WTC11 (cell line): ENCODE measurements around the gene CD300LG. TPM values are rescaled to one million over a fixed set of nuclear protein-coding genes. Genes with fewer than 3 reads are reported as not detected.

Experiments
- ATAC-seq: fragments of 200-7000 bp; cut with Tn5 transposase; 2 replicates; pipeline ENCODE4 v1.10.0; 2021; ENCODE audit warnings: mild to moderate bottlenecking, moderate library complexity
- CTCF ChIA-PET: fragments of 300-600 bp; sonication (Branson Sonifier 250); formaldehyde crosslinking; loops from one replicate; lab custom pipeline; 2021; ENCODE audit warnings: antibody characterized with exemption; lab: Charles Lee
- POLR2A ChIA-PET: fragments of 350-600 bp; sonication (Branson Sonifier 250); formaldehyde crosslinking; loops from one replicate; lab custom pipeline; 2021; ENCODE audit warnings: antibody characterized with exemption; lab: Charles Lee
- DNase-seq: peaks from one replicate; pipeline ENCODE4 v3.0.0; 2021; ENCODE audit warnings: low spot score
- H3K27ac Mint-ChIP-seq: 2 replicates; pipeline ENCODE4 v1.8.0; 2021; ENCODE audit warnings: mixed read lengths
- H3K27me3 Mint-ChIP-seq: 2 replicates; pipeline ENCODE4 v1.8.0; 2021; ENCODE audit warnings: low read depth, mild to moderate bottlenecking, moderate library complexity, mixed read lengths
- H3K36me3 Mint-ChIP-seq: 2 replicates; pipeline ENCODE4 v1.8.0; 2021; ENCODE audit warnings: mixed read lengths
- H3K4me1 Mint-ChIP-seq: 2 replicates; pipeline ENCODE4 v1.8.0; 2022; ENCODE audit warnings: mixed read lengths
- H3K4me3 Mint-ChIP-seq: 2 replicates; pipeline ENCODE4 v1.8.0; 2021; ENCODE audit warnings: mild to moderate bottlenecking, moderate library complexity, mixed read lengths
- H3K9me3 Mint-ChIP-seq: 2 replicates; pipeline ENCODE4 v1.8.0; 2021; ENCODE audit warnings: mixed read lengths
- CREB1 ChIP-seq: sonication (generic); formaldehyde crosslinking; IDR thresholded peaks from 2 replicates; pipeline ENCODE4 v1.8.0; 2023; ENCODE audit warnings: mild to moderate bottlenecking, missing genetic modification reagents
- CREM ChIP-seq: sonication (generic); formaldehyde crosslinking; IDR thresholded peaks from 2 replicates; pipeline ENCODE4 v1.8.1; 2022; ENCODE audit warnings: mild to moderate bottlenecking, missing genetic modification reagents, moderate library complexity
- ELF4 ChIP-seq: sonication (generic); formaldehyde crosslinking; IDR thresholded peaks from 2 replicates; pipeline ENCODE4 v1.8.1; 2022; ENCODE audit warnings: low read depth, mild to moderate bottlenecking, moderate library complexity, missing genetic modification reagents
- ETV6 ChIP-seq: sonication (generic); formaldehyde crosslinking; IDR thresholded peaks from 2 replicates; pipeline ENCODE4 v1.8.1; 2022; ENCODE audit warnings: mild to moderate bottlenecking, missing genetic modification reagents
- FOXK1 ChIP-seq: sonication (generic); formaldehyde crosslinking; IDR thresholded peaks from 2 replicates; pipeline ENCODE4 v1.8.0; 2022; ENCODE audit warnings: mild to moderate bottlenecking, moderate library complexity, missing genetic modification reagents
- KAT7 ChIP-seq: sonication (generic); formaldehyde crosslinking; IDR thresholded peaks from 2 replicates; pipeline ENCODE4 v1.8.1; 2023; ENCODE audit warnings: missing genetic modification reagents, mild to moderate bottlenecking, borderline replicate concordance
- MYBL2 ChIP-seq: sonication (generic); formaldehyde crosslinking; IDR thresholded peaks from 2 replicates; pipeline ENCODE4 v1.8.1; 2023; ENCODE audit warnings: mild to moderate bottlenecking, moderate library complexity, missing genetic modification reagents
- RORB ChIP-seq: fragments of 250-450 bp; sonication (Bioruptor Pico); IDR thresholded peaks from 2 replicates; pipeline ENCODE4 v1.9.0; 2021; ENCODE audit warnings: mild to moderate bottlenecking
- TEAD4 ChIP-seq: sonication (generic); formaldehyde crosslinking; IDR thresholded peaks from 2 replicates; pipeline ENCODE4 v1.8.0; 2022; ENCODE audit warnings: mild to moderate bottlenecking, missing genetic modification reagents
- ZBTB21 ChIP-seq: sonication (generic); formaldehyde crosslinking; IDR thresholded peaks from 2 replicates; pipeline ENCODE4 v1.8.1; 2023; ENCODE audit warnings: mild to moderate bottlenecking, missing genetic modification reagents, borderline replicate concordance
- ZNF219 ChIP-seq: sonication (generic); formaldehyde crosslinking; IDR thresholded peaks from 2 replicates; pipeline ENCODE4 v1.8.0; 2023; ENCODE audit warnings: missing genetic modification reagents, mild to moderate bottlenecking, borderline replicate concordance
- ZNF263 ChIP-seq: sonication (generic); formaldehyde crosslinking; IDR thresholded peaks from 2 replicates; pipeline ENCODE4 v1.8.1; 2022; ENCODE audit warnings: low read depth, mild to moderate bottlenecking, moderate library complexity, missing genetic modification reagents
- ZNF423 ChIP-seq: fragments of 250-450 bp; sonication (Bioruptor Pico); IDR thresholded peaks from 2 replicates; pipeline ENCODE4 v2.1.2; 2022; ENCODE audit warnings: mild to moderate bottlenecking, moderate library complexity
- total RNA-seq: library from RNA; stranded (reverse); gene quantifications from 3 replicates; pipeline ENCODE4 v1.2.3, GENCODE V29; 2021
- TF ChIP-seq, protein P1 (sequence below): sonication (generic); formaldehyde crosslinking; IDR thresholded peaks from 2 replicates; pipeline ENCODE4 v1.8.0; 2023; ENCODE audit warnings: missing genetic modification reagents, mild to moderate bottlenecking, borderline replicate concordance
- TF ChIP-seq, protein P2 (sequence below): fragments of 250-450 bp; sonication (Bioruptor Pico); IDR thresholded peaks from 2 replicates; pipeline ENCODE4 v1.9.0; 2021; ENCODE audit warnings: mild to moderate bottlenecking
- TF ChIP-seq, protein P3 (sequence below): sonication (generic); formaldehyde crosslinking; conservative IDR thresholded peaks from 2 replicates; pipeline ENCODE4 v1.8.1; 2022; ENCODE audit warnings: mild to moderate bottlenecking, missing genetic modification reagents
- TF ChIP-seq, protein P4 (sequence below): sonication (generic); formaldehyde crosslinking; IDR thresholded peaks from 2 replicates; pipeline ENCODE4 v1.8.0; 2022; ENCODE audit warnings: mild to moderate bottlenecking, missing genetic modification reagents
- TF ChIP-seq, protein P5 (sequence below): sonication (generic); formaldehyde crosslinking; IDR thresholded peaks from 2 replicates; pipeline ENCODE4 v1.8.1; 2022; ENCODE audit warnings: low read depth, mild to moderate bottlenecking, moderate library complexity, missing genetic modification reagents, borderline replicate concordance
- TF ChIP-seq, protein P6 (sequence below): fragments of 250-450 bp; sonication (Bioruptor Pico); IDR thresholded peaks from 2 replicates; pipeline ENCODE4 v1.9.0; 2021; ENCODE audit warnings: moderate library complexity, mild to moderate bottlenecking, inconsistent platforms, borderline replicate concordance
- TF ChIP-seq, protein P7 (sequence below): sonication (generic); formaldehyde crosslinking; IDR thresholded peaks from 2 replicates; pipeline ENCODE4 v1.8.0; 2022; ENCODE audit warnings: mild to moderate bottlenecking, missing genetic modification reagents
- TF ChIP-seq, protein P8 (sequence below): sonication (generic); formaldehyde crosslinking; IDR thresholded peaks from 2 replicates; pipeline ENCODE4 v1.8.1; 2023; ENCODE audit warnings: mild to moderate bottlenecking, missing genetic modification reagents, moderate library complexity
- TF ChIP-seq, protein P9 (sequence below): sonication (generic); formaldehyde crosslinking; IDR thresholded peaks from 2 replicates; pipeline ENCODE4 v1.8.1; 2022; ENCODE audit warnings: mild to moderate bottlenecking, moderate library complexity, missing genetic modification reagents

The CD300LG gene
- total RNA-seq, 1 experiment from 2014 or later = not detected

DNA sequence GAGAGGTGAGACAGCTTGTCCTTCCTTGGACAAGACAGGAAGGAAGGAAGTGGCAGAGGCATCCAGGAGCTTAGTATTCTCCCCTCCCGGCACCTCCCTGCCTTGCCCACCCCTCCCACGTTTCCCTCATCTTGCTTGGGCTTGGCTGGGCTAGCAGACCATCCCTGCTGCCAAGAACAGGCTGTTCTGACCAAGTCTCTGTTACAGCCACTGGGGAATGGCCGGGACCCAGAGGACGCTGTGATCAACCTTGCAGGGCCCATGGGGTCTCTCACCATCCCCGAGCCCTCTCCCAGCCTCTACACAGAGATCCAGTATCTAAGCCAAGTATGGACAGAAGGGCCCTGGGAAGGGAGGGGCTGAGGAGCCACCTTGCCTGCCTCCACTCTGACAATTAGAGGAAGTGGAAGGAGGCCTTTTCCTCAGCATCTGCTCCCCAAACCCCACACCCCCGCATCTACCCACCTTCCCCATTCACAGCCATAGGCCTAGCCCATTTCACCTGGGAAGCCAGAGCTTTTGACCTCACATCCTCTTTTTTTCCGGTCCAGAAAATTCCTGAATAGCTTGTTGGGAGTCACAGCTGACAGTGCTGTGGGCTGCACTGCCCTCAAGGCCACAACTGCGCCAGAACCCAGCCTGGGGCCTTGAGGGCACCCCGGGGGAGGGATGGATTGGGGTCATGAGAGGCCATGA is 14.1 kb downstream of the CD300LG start (continued):
- TF ChIP-seq, protein P1, sequence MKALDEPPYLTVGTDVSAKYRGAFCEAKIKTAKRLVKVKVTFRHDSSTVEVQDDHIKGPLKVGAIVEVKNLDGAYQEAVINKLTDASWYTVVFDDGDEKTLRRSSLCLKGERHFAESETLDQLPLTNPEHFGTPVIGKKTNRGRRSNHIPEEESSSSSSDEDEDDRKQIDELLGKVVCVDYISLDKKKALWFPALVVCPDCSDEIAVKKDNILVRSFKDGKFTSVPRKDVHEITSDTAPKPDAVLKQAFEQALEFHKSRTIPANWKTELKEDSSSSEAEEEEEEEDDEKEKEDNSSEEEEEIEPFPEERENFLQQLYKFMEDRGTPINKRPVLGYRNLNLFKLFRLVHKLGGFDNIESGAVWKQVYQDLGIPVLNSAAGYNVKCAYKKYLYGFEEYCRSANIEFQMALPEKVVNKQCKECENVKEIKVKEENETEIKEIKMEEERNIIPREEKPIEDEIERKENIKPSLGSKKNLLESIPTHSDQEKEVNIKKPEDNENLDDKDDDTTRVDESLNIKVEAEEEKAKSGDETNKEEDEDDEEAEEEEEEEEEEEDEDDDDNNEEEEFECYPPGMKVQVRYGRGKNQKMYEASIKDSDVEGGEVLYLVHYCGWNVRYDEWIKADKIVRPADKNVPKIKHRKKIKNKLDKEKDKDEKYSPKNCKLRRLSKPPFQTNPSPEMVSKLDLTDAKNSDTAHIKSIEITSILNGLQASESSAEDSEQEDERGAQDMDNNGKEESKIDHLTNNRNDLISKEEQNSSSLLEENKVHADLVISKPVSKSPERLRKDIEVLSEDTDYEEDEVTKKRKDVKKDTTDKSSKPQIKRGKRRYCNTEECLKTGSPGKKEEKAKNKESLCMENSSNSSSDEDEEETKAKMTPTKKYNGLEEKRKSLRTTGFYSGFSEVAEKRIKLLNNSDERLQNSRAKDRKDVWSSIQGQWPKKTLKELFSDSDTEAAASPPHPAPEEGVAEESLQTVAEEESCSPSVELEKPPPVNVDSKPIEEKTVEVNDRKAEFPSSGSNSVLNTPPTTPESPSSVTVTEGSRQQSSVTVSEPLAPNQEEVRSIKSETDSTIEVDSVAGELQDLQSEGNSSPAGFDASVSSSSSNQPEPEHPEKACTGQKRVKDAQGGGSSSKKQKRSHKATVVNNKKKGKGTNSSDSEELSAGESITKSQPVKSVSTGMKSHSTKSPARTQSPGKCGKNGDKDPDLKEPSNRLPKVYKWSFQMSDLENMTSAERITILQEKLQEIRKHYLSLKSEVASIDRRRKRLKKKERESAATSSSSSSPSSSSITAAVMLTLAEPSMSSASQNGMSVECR = no peak
- TF ChIP-seq, protein P2, sequence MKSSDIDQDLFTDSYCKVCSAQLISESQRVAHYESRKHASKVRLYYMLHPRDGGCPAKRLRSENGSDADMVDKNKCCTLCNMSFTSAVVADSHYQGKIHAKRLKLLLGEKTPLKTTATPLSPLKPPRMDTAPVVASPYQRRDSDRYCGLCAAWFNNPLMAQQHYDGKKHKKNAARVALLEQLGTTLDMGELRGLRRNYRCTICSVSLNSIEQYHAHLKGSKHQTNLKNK (CRISPR knock-in tag) = no peak
- TF ChIP-seq CREM (CRISPR knock-in tag) = no peak
- no peak for TF ChIP-seq FOXK1
- TF ChIP-seq, protein P3, sequence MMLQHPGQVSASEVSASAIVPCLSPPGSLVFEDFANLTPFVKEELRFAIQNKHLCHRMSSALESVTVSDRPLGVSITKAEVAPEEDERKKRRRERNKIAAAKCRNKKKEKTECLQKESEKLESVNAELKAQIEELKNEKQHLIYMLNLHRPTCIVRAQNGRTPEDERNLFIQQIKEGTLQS (CRISPR knock-in tag) = no peak

DNA sequence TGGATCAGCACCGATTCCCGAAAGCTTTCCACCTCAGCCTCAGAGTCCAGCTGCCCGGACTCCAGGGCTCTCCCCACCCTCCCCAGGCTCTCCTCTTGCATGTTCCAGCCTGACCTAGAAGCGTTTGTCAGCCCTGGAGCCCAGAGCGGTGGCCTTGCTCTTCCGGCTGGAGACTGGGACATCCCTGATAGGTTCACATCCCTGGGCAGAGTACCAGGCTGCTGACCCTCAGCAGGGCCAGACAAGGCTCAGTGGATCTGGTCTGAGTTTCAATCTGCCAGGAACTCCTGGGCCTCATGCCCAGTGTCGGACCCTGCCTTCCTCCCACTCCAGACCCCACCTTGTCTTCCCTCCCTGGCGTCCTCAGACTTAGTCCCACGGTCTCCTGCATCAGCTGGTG is 15.0 kb downstream of the CD300LG start:
- Mint-ChIP-seq H3K27ac (no peak overlapping the region), H3K27me3 (peaks cover 4% of the 10 kb centered on the region; the same call in 1 of the 2 replicates), H3K36me3 (no peaks in the 10 kb centered on the region), H3K9me3 (no peaks in the 10 kb centered on the region), H3K4me3 (no peak overlapping the region), H3K4me1 (no peaks in the 10 kb centered on the region)
- DNase-seq (no peak), ATAC-seq (no peak)
- TF ChIP-seq, protein P4, sequence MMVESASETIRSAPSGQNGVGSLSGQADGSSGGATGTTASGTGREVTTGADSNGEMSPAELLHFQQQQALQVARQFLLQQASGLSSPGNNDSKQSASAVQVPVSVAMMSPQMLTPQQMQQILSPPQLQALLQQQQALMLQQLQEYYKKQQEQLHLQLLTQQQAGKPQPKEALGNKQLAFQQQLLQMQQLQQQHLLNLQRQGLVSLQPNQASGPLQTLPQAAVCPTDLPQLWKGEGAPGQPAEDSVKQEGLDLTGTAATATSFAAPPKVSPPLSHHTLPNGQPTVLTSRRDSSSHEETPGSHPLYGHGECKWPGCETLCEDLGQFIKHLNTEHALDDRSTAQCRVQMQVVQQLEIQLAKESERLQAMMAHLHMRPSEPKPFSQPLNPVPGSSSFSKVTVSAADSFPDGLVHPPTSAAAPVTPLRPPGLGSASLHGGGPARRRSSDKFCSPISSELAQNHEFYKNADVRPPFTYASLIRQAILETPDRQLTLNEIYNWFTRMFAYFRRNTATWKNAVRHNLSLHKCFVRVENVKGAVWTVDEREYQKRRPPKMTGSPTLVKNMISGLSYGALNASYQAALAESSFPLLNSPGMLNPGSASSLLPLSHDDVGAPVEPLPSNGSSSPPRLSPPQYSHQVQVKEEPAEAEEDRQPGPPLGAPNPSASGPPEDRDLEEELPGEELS (CRISPR knock-in tag) = no peak
- no peak for TF ChIP-seq ZNF263 (CRISPR knock-in tag)
- TF ChIP-seq, protein P5, sequence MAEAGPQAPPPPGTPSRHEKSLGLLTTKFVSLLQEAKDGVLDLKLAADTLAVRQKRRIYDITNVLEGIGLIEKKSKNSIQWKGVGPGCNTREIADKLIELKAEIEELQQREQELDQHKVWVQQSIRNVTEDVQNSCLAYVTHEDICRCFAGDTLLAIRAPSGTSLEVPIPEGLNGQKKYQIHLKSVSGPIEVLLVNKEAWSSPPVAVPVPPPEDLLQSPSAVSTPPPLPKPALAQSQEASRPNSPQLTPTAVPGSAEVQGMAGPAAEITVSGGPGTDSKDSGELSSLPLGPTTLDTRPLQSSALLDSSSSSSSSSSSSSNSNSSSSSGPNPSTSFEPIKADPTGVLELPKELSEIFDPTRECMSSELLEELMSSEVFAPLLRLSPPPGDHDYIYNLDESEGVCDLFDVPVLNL (CRISPR knock-in tag) = no peak
- TF ChIP-seq, protein P6, sequence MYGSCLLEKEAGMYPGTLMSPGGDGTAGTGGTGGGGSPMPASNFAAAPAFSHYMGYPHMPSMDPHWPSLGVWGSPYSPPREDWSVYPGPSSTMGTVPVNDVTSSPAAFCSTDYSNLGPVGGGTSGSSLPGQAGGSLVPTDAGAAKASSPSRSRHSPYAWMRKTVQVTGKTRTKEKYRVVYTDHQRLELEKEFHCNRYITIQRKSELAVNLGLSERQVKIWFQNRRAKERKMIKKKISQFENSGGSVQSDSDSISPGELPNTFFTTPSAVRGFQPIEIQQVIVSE (CRISPR knock-in tag) = no peak
- TF ChIP-seq ZNF423 (CRISPR knock-in tag) = no peak
- no peak for TF ChIP-seq ZBTB21 (CRISPR knock-in tag)
- TF ChIP-seq TEAD4 = no peak
- TF ChIP-seq RORB (CRISPR knock-in tag) = no peak
- TF ChIP-seq ETV6 = no peak
- TF ChIP-seq, protein P7, sequence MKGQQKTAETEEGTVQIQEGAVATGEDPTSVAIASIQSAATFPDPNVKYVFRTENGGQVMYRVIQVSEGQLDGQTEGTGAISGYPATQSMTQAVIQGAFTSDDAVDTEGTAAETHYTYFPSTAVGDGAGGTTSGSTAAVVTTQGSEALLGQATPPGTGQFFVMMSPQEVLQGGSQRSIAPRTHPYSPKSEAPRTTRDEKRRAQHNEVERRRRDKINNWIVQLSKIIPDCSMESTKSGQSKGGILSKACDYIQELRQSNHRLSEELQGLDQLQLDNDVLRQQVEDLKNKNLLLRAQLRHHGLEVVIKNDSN (CRISPR knock-in tag) = no peak
- TF ChIP-seq ELF4 (CRISPR knock-in tag) = no peak
- no peak for TF ChIP-seq ZNF219 (CRISPR knock-in tag)
- TF ChIP-seq, protein P8, sequence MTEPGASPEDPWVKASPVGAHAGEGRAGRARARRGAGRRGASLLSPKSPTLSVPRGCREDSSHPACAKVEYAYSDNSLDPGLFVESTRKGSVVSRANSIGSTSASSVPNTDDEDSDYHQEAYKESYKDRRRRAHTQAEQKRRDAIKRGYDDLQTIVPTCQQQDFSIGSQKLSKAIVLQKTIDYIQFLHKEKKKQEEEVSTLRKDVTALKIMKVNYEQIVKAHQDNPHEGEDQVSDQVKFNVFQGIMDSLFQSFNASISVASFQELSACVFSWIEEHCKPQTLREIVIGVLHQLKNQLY (CRISPR knock-in tag) = no peak
- TF ChIP-seq, protein P2 (CRISPR knock-in tag) = no peak
- TF ChIP-seq, protein P9, sequence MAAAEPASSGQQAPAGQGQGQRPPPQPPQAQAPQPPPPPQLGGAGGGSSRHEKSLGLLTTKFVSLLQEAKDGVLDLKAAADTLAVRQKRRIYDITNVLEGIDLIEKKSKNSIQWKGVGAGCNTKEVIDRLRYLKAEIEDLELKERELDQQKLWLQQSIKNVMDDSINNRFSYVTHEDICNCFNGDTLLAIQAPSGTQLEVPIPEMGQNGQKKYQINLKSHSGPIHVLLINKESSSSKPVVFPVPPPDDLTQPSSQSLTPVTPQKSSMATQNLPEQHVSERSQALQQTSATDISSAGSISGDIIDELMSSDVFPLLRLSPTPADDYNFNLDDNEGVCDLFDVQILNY (CRISPR knock-in tag) = no peak
- TF ChIP-seq KAT7 (CRISPR knock-in tag) = no peak
- no peak for TF ChIP-seq CREB1 (CRISPR knock-in tag)
- no peak for TF ChIP-seq MYBL2 (CRISPR knock-in tag)
- CTCF ChIA-PET = interaction anchor here (3.7 kb wide), 1 partner anchor 15 kb away, joined by 24 read pairs; the partner anchor contains the start of gene CD300LG
- POLR2A ChIA-PET = no interaction called here
